ENCODE measurements around the gene PNRC2.

GRCh38 chr1:23914921-23915320 is 44.7 kb upstream of the PNRC2 start:
- TF ChIP-seq, protein P1, sequence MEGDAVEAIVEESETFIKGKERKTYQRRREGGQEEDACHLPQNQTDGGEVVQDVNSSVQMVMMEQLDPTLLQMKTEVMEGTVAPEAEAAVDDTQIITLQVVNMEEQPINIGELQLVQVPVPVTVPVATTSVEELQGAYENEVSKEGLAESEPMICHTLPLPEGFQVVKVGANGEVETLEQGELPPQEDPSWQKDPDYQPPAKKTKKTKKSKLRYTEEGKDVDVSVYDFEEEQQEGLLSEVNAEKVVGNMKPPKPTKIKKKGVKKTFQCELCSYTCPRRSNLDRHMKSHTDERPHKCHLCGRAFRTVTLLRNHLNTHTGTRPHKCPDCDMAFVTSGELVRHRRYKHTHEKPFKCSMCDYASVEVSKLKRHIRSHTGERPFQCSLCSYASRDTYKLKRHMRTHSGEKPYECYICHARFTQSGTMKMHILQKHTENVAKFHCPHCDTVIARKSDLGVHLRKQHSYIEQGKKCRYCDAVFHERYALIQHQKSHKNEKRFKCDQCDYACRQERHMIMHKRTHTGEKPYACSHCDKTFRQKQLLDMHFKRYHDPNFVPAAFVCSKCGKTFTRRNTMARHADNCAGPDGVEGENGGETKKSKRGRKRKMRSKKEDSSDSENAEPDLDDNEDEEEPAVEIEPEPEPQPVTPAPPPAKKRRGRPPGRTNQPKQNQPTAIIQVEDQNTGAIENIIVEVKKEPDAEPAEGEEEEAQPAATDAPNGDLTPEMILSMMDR (IDR thresholded peaks at IDR 0.05; ENCODE audit: borderline replicate concordance, extremely low read depth, low read length, poor library complexity, severe bottlenecking): no peak
- TF ChIP-seq EZH2 (IDR thresholded peaks at IDR 0.05; ENCODE audit: borderline replicate concordance, low read depth, low read length, severe bottlenecking): no peak

Data from DND-41 (cell line).